Germinal center (tissue), 1 donor: ENCODE data around the gene UBR4.

ENCODE experiments used
- DNase-seq: peaks from one replicate; pipeline ENCODE4 v3.0.0; 2012; ENCODE audit warnings: mixed read lengths, low spot score

The UBR4 gene

GRCh38 chr1:19071674-19072281 is 138.3 kb downstream of the UBR4 start:
- DNase-seq: no peak

GRCh38 chr1:19070891-19071621 is 139.0 kb downstream of the UBR4 start:
- DNase-seq: no peak

- no peak for DNase-seq
Observed at GRCh38 chr1:19070197-19070651, 139.8 kb downstream of the UBR4 start.

GRCh38 chr1:19068639-19069276 is 141.3 kb downstream of the UBR4 start:
- DNase-seq: no peak

- DNase-seq: no peak
Observed at GRCh38 chr1:19067912-19068638, 142.0 kb downstream of the UBR4 start.

GRCh38 chr1:19067182-19067911 is 142.7 kb downstream of the UBR4 start:
- DNase-seq: no peak

GRCh38 chr1:19066874-19067181 is 143.2 kb downstream of the UBR4 start:
- no peak for DNase-seq

- DNase-seq: no peak
Observed at GRCh38 chr1:19066248-19066873, 143.7 kb downstream of the UBR4 start.

- no peak for DNase-seq
Observed at GRCh38 chr1:19065526-19066247, 144.4 kb downstream of the UBR4 start.

- no peak for DNase-seq
Observed at GRCh38 chr1:19064906-19065450, 145.1 kb downstream of the UBR4 start.

GRCh38 chr1:19063122-19063521 is 146.9 kb downstream of the UBR4 start:
- no peak for DNase-seq

- no peak for DNase-seq
Observed at GRCh38 chr1:19062258-19063029, 147.6 kb downstream of the UBR4 start.

GRCh38 chr1:19061798-19062197 is 148.3 kb downstream of the UBR4 start:
- DNase-seq: no peak

- no peak for DNase-seq
Observed at GRCh38 chr1:19061343-19061742, 148.7 kb downstream of the UBR4 start.

GRCh38 chr1:19059773-19060172 is 150.3 kb downstream of the UBR4 start:
- no peak for DNase-seq

GRCh38 chr1:19058476-19058797 is 151.6 kb downstream of the UBR4 start:
- no peak for DNase-seq

GRCh38 chr1:19057784-19058475 is 152.1 kb downstream of the UBR4 start:
- no peak for DNase-seq

- no peak for DNase-seq
Observed at GRCh38 chr1:19057182-19057779, 152.8 kb downstream of the UBR4 start.

- no peak for DNase-seq
Observed at GRCh38 chr1:19055701-19056100, 154.4 kb downstream of the UBR4 start.
